Loucy (cell line): Measurements from ENCODE around the gene CHCHD6.

Experiments used
- CTCF ChIP-seq: fragments of 200-600 bp; sonication (generic); conservative IDR thresholded peaks from 2 replicates; pipeline ENCODE4 v1.5.1; 2014; ENCODE audit warnings: mild to moderate bottlenecking, antibody characterized with exemption, low read length
- EZH2phosphoT487 ChIP-seq: fragments of 200-600 bp; IDR thresholded peaks from 2 replicates; pipeline ENCODE4 v1.6.1; 2018; ENCODE audit warnings: antibody characterized with exemption, mild to moderate bottlenecking, moderate library complexity, borderline replicate concordance

DNA sequence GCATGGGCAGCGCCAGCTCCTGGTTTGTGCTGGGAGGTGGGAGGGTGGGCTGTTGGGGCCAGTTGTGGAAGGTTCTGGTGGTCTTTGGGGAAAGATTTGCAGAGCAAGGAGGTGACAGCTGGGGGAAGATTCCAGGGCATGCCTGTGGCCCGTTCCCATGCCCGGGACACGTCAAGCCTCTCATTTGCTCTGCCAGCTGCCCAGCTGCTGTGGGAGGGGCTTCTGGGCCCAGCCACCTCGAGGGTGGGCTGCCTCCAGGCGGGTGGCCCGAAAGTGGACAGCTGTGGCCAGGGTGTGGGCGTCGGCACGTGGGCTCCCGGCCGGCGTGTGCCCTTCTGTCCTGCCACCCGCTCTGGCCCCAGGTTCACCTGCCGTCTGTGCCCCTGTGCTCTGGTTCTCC lies 296.1 kb downstream of the CHCHD6 start:
- TF ChIP-seq CTCF (no peak), EZH2phosphoT487 (no peak)
